GM12891 (cell line): ENCODE measurements around the gene DPH1.

ENCODE experiments used
- DNase-seq: peaks from one replicate; pipeline ENCODE4 v3.0.0; 2011; ENCODE audit warnings: low spot score; ENCODE audit not compliant: insufficient read length
- FAIRE-seq: peaks from 2 replicates; lab custom pipeline; 2011; peaks lifted over from hg19 to GRCh38; lab: Jason Lieb, UNC
- PAX5 ChIP-seq: IDR thresholded peaks from 2 replicates; pipeline ENCODE4 v1.6.1; 2011; ENCODE audit warnings: low read length, moderate library complexity, mild to moderate bottlenecking; ENCODE audit not compliant: insufficient read depth, severe bottlenecking
- POLR2A ChIP-seq: IDR thresholded peaks from 2 replicates; pipeline ENCODE4 v1.6.1; 2011; ENCODE audit warnings: low read depth, low read length, control low read depth
- POLR2AphosphoS5 ChIP-seq: IDR thresholded peaks from 2 replicates; pipeline ENCODE4 v1.6.1; 2011; ENCODE audit warnings: low read depth, low read length, control low read depth
- POU2F2 ChIP-seq: IDR thresholded peaks from 2 replicates; pipeline ENCODE4 v1.6.1; 2011; ENCODE audit warnings: low read depth, mild to moderate bottlenecking, control low read depth, low read length, moderate library complexity
- SPI1 ChIP-seq: IDR thresholded peaks from 2 replicates; pipeline ENCODE4 v1.6.1; 2011; ENCODE audit warnings: low read depth, low read length, control low read depth
- TAF1 ChIP-seq: IDR thresholded peaks from 2 replicates; pipeline ENCODE4 v1.6.1; 2011; ENCODE audit warnings: low read depth, low read length, control low read depth

The DPH1 gene

GRCh38 chr17:2074919-2075318, 45.0 kb downstream of the DPH1 start:
- TF ChIP-seq PAX5 (no peak), POU2F2 (no peak), POLR2AphosphoS5 (no peak), TAF1 (no peak), POLR2A (no peak), SPI1 (no peak)
- peak; percentile 33 for FAIRE-seq

GRCh38 chr17:2075336-2076086, 45.6 kb downstream of the DPH1 start:
- FAIRE-seq (peak; percentile 66), DNase-seq (no peak)
- no peak for TF ChIP-seq POLR2AphosphoS5
- TF ChIP-seq POU2F2, result no peak
- 0 out of 2 replicates have a peak, but pooled peaks have one; percentile 36 for TF ChIP-seq POLR2A
- TF ChIP-seq SPI1, result 0 out of 2 replicates have a peak, but pooled peaks have one; percentile 31

More at GRCh38 chr17:2074919-2075318, 45.0 kb downstream of the DPH1 start:
- no peak for DNase-seq

GRCh38 chr17:2076087-2076984, 46.4 kb downstream of the DPH1 start:
- no peak for TF ChIP-seq TAF1
- TF ChIP-seq POLR2AphosphoS5, result no peak; the same call in 1 of the 2 replicates
- TF ChIP-seq POU2F2, result no peak
- no peak for TF ChIP-seq SPI1
- FAIRE-seq (peak; percentile 75), DNase-seq (no peak)

GRCh38 chr17:2077040-2077439, 47.1 kb downstream of the DPH1 start:
- TF ChIP-seq SPI1, result no peak
- no peak; the same call in 1 of the 2 replicates for TF ChIP-seq POLR2AphosphoS5
- TF ChIP-seq POLR2A, result no peak
- TF ChIP-seq PAX5, result no peak
- no peak for TF ChIP-seq TAF1
- no peak for TF ChIP-seq POU2F2
- FAIRE-seq (no peak), DNase-seq (no peak)

- FAIRE-seq (no peak), DNase-seq (no peak)
- TF ChIP-seq TAF1 (no peak), POLR2AphosphoS5 (no peak), PAX5 (no peak), POU2F2 (no peak), SPI1 (no peak), POLR2A (no peak)
Observed at GRCh38 chr17:2081564-2081963, 51.6 kb downstream of the DPH1 start.

GRCh38 chr17:2082003-2082781, 52.2 kb downstream of the DPH1 start:
- TF ChIP-seq SPI1, result no peak
- no peak for TF ChIP-seq POU2F2
- TF ChIP-seq POLR2AphosphoS5, result no peak
- TF ChIP-seq POLR2A, result no peak
- no peak for TF ChIP-seq TAF1
- TF ChIP-seq PAX5, result no peak
- no peak for DNase-seq
- peak; percentile 61 for FAIRE-seq

- TF ChIP-seq POU2F2 (no peak; the same call in 1 of the 2 replicates), POLR2A (0 out of 2 replicates have a peak, but pooled peaks have one; percentile 18), SPI1 (peak; percentile 96)
- no peak for DNase-seq
- FAIRE-seq, result peak; percentile 96
Observed at GRCh38 chr17:2083613-2084035, 53.7 kb downstream of the DPH1 start.

- TF ChIP-seq POLR2AphosphoS5 (no peak), POLR2A (no peak), POU2F2 (no peak), PAX5 (no peak), SPI1 (no peak), TAF1 (no peak)
- no peak for DNase-seq
- FAIRE-seq, result peak; percentile 23
Observed at GRCh38 chr17:2084036-2084765, 54.2 kb downstream of the DPH1 start.
